Inflammatory macrophage (primary cell): ENCODE measurements around the gene GXYLT1.
"Not testable (repeated sequence)": the region's sequence is repeated elsewhere in the genome, so short reads cannot be mapped to it uniquely, and the experiment has no call there.

ENCODE experiments used
- DNase-seq, 2 donors: peaks; one replicate each; pipeline ENCODE4 v3.0.0-alpha.2; 2020 to 2022

GXYLT1 gene

DNA sequence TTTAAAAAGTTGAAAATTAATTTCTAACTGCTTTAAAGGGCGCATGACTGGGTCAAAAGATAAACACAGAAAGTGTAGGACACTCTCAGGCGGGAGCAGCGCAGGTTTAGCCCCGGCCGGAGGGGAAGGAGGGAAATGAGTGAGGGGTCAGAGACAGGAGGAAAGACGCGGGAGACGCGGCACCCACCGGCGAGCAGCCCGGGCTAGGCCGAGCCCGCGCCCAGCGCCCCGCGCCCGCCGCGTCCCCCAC lies 591 bp downstream of the GXYLT1 start:
- DNase-seq, result peak in 1 of 2 donors; percentile 7

DNA sequence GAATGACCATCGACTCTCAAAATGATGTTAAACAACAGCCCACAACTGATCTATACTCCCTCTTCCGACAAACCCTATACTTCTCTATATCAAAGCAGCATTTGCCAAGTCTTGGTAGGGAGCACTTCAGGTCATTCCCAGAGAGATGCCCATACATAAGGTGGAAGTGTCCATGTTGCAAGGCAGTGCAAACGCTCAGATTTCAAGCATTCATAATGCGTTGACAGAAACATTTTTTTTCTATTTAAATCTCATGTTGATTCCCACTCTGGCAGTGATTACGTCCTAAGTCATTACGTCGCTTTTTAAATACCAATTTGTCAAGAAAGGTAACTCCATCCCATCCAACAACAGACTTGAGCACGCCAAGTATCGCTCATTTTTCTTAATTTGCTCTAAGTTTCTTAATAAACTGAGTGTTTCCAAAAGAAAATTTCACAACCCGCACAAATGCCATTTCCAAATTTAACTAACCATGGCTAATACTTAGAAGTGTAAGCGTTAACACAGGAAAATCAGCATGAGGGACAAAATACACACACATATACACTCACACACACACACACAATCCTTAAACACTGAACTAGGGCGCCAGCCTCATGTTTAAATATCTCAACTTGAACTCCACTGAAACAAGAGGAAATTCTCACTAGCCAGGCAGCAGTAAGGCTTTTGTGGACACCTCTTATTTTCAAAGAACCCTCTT lies 1.1 kb downstream of the GXYLT1 start:
- peak; percentile 27 to 30 for DNase-seq

DNA sequence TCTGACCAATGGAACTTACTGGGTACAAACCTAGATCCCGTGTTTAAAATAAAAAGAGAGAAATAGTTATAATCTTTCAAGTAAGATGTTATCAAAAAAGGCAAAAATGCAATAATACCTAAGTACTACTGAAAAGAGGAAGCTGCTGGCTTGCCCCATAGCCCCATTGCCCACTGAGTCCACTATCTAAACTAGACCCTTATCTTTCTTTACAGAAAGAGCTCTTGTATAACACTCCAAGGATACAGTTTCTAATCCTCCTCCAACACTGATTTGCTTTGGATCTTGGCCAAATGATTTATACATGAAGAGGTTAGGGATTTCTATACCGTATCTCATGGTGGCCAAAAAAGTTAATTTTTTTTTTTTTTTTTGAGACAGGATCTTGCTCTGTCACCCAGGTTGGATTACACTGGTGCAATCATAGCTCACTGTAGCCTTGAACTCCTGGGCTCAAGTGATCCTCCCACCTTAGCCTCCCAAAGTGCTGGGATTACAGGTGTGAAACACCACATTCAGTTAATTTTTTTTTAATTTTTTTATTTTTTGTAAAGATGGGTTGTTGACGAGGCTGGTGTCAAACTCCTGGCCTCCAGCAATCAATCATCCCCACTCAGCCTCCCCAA lies 2.6 kb downstream of the GXYLT1 start:
- no peak for DNase-seq

DNA sequence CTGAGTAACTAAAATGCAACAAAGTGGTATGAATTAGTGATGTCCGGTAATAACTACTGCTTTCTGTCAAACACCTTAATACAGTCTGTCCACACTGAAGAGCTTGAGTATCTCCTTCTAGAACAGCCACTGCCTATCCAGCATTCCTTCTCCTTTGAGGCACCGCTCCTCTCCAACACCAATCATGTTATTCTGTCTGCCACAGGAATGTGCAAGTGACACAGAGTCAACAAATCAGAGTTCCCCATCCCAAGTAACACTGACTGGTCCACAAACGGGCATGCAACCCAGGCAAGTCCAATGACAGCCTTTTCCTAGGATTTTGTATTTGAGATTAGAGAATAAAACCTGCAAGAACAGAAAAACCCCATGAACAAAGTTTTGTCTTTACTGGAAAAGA lies 3.8 kb downstream of the GXYLT1 start:
- DNase-seq, result no peak

DNA sequence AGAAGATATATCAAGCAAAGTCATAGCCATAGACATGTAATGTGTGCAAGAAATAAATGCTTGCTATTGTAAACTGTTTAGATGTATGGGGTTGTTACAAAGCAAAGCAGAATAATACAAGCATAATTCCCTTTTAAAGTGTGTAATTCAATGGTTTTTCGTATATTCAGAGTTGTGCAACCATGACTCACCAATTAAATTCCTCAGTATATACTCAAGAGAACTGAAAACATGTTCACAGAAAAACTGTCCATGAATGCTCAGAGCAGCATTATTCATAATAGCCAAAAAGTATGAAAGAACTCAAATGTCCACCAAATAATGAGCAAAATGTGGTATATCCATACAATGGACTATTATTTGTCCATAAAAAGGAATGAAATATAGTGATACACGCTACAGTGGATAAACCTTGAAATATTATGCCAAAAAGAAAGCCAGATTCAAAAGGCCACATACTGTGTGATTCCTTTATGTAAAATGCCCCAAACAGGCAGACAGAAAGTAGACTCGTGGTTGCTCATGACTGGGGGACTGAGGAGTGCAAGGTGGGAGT lies 9.3 kb downstream of the GXYLT1 start:
- DNase-seq, result peak in 1 of 2 donors; percentile 41

DNA sequence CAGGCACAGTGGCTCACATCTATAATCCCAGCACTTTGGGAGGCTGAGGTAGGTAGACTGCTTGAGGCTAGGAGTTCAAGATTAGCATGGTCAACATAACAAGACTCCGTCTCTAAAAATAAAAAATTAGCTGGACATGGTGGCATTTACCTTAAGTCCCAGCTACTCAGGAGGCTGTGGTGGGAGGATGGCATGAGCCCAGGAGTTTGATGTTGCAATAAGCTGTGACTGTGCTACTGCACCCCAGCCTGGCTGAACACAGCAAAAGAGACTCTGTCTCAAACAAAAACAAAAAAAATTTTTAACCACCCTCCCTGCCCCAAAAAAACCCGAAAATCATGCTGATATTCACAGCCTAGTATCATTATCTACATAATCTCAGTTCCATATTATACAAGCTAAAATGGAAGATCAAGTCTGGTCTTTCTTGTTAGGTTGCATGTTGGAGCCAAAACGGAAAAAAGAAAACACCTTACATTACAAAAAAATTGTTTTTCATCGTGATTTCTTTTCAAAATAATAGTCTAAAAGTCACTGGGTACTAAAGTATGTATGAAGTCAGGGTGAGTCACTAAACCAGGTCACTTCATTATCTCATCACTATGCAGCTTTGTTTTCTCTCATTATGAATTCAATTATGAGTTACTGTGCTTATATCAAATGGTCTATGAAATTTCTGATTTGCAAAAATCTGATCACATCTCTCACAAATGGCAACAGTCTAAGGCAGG lies 13.8 kb downstream of the GXYLT1 start:
- peak in 1 of 2 donors; percentile 25 for DNase-seq

DNA sequence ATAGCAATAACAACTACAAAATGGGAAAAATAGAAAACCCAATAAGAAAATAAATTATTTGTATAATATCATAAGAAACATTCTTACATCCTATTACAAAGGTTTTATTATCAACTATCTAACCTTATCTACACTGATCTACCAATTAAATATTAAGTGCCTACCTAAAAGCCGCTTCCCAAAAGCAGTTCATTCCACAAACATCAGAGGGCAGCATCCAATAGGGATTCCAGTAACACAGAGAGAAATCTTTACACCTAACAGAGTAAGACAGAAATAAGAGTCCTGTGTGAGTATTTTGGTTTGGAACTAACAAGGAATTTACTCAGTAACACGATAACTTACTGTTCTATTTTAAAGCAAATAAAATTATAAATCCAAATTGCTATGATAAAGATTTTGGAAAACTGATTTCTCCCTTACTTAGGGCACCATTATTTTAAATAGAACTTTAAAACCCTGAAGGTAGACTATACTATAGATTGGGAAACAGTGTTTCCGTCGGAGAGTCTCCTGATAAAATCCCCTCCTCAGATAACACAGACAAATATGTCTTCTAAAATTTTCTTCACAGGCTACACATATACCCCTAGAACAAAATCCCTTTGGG lies 15.0 kb downstream of the GXYLT1 start:
- DNase-seq, result peak; percentile 60 to 64

DNA sequence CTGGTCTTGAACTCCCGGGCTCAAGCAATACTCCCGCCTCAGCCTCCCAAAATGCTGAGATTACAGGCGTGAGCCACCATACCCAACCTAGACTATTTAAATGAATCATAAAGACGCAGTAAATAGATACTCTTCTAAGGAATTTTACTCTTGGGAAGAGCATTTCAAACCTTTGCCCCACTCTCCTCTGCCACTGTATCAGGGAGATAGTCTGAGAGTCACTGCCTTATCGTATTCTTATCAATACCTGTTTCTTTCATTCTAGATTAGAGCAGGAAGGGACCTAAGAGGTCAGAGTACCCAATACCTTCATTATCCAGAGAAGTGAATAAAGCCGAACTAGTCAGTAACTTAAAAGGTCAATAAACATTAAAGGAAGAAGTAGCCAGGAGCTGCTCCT lies 15.8 kb downstream of the GXYLT1 start:
- DNase-seq, result no peak

DNA sequence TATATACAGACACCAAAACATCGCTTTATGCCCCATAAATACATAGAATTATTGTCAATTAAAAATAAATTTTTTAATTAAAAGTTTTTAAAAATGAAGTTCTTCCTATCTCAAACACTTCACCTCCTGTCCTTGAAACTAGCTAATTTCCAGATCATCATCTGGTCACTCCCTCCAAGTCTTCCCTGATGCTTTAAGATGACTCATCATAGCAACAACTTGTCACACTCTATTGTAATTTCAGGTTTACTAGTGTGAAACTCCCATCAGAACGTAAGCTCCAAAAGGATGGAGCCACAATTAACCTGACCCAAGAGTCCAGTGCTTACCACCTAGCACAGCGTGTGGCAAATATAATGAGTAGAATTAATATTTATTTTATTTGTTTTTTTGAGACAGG lies 16.3 kb downstream of the GXYLT1 start:
- DNase-seq, result no peak

DNA sequence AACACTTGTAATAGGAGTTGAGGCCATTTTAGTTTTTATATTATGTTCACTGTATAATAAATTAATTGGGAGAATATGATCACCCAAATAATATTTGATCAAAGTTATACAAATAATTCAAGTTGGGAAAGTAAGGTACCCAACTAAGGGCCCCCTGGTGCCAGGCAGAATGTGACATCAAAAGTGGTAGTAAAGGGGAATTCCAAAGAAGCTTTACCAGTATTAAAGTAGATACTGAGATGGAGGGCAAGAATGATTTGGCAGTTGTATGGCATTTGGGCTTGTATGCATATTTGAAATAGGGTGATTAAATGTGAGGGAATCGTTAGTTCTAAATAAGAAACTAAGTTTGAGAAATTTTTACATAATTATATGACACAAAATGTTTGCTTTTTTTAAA lies 17.7 kb downstream of the GXYLT1 start:
- DNase-seq, result no peak

DNA sequence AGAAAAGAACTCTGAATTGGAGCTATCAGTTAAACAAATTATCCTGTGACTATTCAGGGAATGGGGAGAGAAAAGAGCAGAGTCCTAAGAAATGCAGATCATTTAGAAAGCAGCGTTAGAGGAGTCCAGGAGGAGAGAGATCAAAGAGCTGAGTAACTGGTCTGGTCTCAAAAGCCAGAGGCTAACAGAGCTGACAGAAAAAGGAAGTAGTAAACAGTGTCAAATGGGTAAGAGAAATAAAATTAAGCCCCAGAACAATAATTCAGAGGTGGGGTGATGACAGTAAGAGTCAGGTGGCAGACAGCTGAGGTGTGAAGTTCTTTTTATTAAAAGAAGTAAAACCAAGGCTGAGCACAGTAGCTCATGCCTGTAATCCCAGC lies 19.3 kb downstream of the GXYLT1 start:
- no peak for DNase-seq

DNA sequence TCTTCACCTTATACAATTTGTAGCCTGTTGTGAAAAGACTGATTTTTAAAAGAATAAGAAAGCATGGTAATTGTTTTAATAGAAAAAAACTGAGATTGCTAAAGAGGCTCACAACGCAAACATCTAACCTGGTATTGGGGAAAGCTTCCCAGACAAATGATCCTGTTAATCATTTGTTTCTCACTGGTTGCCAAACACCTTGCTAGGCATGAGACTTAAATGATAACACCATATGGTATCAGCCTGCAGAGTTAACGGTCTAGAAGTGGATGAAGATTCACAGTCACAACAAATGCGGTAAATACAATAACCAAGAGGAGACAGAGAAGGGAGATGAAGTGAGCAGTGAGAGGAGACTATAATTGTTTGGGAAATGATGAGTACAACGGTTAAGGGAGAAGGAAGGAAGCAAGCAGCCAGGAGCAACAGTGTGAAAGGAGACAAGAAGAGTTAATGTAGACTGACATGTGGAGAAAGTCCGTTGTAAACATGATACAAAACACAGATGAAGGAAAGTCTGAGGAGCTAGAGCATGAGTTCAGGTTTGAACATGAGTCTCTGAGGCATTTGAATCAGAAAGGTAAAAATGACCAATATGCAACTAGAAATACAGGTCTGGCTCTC lies 19.8 kb downstream of the GXYLT1 start:
- no peak for DNase-seq

DNA sequence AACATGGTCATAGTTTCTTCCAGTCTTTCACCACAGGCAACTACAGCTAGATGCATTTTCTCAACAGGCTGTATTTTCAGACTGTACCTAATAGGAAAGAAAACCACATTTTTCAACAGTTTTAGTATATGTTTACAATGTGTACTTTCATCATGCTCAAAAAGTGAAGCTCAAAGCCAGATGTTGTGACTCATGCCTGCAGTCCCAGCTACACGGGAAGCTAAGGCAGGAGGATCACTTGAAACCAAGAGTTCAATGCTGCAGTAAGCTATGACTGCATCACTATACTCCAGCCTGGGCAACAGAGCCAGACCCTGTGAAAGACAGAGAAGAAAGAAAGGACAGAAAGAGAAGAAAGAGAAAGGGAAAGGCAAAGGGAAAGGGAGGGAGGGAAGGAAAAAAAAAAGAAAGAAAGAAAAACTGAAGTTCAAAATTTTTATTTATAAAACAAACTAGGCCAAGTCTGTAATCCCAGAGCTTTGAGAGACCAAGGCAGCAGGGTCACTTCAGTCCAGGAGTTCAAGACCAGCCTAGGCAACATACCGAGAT lies 25.5 kb downstream of the GXYLT1 start:
- peak in 1 of 2 donors; percentile 13 for DNase-seq

DNA sequence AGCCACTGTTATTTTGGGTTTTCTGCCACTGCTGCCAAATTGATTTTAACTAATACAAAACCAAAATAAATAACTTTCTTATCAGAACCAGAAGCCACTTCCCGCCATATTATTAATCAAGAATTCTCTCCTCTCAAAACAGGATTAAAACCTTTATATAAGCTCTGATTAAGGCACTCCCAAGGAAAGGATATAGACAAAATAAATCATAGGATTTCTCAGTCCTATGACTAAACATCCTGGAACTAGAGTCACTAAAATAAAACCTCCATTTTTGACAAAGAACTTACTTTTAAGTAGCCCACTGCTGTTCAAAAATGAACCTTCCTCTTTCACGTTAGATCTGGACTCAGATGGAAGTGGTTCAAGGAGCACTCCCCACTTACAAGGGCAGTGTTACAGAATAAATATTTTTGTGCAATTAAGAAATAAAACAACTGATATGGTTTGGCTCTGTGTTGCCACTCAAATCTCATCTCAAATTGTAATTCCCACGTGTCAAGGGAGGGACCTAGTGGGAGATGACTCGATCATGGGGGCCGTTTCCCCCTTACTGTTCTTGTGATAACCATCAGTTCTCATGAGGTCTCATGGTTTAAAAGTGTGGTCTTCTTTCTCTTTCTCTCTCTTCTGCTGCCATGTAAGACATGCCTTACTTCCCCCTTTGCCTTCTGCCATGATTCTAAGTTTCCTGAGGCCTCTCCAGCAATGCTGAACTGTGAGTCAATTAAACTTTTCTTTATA lies 26.4 kb downstream of the GXYLT1 start:
- DNase-seq, result no peak

DNA sequence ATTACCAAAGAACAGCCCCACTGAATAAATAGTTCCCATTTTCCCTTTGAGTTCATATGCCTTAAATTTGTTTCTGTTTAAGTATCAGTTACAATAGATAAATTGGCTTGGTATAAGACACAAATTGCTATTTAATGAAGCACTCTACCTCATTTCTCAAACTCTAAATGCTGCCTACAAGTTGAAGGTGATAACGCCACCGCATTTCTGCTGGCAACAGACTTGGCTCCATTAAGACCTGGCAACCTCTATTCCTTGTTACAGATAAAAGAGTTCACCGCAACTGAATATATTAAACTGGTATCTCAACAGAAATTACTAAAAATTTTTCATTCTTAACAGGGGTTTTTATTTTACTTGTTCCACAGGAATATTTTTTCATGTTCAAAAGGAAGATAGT lies 35.6 kb downstream of the GXYLT1 start:
- DNase-seq, result no peak

DNA sequence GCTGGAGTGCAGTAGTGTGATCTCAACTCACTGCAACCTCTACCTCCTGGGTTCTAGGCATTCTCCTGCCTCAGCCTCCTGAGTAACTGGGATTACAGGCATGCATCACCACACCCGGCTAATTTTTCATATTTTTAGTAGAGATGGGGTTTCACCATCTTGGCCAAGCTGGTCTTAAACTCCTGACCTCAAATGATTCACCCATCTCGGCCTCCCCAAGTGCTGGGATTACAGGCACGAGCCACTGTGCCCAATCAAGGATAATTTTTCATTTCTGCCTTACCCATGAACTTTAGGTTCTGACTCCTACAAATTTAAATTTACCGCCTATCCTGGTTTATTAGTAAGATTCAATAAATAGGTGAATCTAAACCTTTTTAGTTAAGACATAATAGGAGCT lies 37.9 kb downstream of the GXYLT1 start:
- not testable (repeated sequence) for DNase-seq

DNA sequence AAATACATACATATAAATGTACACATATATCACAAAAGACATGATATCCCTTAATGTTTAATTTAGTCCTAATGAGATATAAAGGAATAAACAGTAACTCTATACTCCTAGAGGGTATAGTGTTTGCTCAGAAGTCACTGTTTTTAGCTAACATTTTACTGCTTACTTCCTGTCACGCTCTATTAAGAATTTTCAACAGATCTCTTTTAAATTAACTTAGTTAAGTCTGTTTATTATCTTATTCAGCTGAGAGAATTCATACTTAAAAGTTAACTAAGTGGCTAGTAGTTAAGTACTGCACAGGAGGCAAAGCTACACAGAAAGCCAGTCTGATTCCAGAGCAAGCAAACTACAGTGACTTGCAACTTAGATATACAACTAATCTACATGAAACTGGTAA lies 39.9 kb downstream of the GXYLT1 start:
- DNase-seq, result no peak

DNA sequence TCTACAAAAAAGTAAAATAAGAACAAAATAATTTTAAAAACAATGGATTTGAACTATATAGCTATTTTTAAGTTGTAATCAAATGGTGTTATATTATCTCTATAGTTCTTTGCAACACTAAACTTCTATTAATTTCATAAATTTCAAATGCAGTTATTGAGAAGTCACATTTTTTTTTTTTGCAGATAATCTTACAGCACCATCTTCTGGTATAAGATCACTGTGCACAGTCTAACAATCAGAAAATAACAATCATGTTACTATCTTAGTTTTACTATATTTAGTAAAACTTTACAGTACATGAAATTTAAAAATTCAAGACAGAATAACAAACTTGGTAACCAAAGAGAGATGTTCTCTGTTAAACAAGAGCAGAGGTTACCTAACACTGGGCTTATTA lies 40.6 kb downstream of the GXYLT1 start:
- no peak for DNase-seq

DNA sequence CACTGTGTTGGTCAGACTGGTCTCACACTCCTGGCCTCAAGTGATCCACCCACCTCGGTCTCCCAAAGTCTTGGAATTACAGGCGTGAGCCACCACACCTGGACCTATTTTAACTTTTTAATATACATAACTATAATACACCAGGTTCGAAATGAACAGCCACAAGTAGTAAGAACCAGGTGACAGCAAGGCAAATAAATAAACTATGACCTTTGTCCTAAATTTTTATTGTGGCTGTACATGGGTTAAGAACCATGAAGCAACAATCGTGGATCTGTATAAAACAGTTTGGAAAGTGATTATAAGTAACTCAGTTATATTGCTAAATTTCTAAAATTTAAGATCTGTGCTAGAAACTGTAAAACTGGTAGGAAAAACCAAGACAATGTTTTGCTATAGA lies 41.5 kb downstream of the GXYLT1 start:
- DNase-seq, result no peak

DNA sequence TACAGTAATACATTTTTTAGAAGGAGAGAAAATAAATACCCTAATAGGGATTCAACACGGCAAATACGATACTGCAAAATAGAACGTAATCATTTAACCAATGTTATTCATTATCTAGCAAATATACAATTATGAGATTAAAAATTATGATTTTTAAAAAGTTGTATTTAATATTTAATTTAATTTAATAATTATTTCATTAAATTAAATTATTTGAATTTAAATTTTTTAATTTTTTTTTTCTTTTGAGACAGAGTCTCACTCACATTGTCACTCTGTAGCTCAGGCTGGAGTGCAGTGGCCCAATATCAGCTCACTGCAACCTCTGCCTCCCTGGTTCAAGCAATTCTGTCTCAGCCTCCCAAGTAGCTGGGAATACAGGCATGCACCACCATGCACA lies 42.0 kb downstream of the GXYLT1 start:
- no peak for DNase-seq

DNA sequence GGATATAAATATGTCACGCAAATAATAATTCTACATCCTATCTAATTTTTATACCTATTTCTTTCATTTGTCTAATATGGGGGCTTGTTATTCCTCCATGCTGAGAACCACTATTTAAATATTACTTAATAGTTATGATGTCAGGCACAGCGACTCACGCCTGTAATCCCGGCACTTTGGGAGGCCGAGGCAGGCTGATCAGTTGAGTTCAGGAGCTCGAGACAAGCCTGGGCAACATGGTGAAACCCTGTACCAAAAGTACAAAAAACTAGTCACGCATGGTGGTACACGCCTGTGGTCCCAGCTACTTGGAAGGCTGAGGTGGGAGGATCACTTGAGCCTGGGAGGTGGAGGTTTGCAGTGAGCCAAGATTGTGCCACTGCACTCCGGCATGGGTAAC lies 45.2 kb downstream of the GXYLT1 start:
- no peak for DNase-seq

DNA sequence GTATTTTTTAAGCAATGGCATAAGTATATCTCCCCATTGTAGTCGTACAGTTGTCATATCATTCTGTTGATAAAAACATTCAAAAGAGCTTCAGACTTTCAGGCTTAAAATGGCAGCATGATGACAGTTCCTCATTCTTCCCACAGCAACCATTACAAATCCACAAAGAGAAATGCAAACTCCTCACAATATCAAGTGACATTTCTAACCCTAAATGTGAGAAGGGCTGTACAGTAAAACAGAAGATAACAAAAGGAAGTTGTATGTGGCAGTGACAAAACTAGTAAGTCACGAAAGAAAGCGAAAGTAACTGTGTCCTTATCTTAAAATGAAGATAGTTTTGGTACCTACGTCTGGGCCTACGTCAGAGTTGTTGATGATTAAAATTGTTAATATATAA lies 46.7 kb downstream of the GXYLT1 start:
- peak; percentile 70 to 87 for DNase-seq
